ENCODE data around the gene HADHB.

- TF ChIP-seq TAF1 (IDR thresholded peaks at IDR 0.05; ENCODE audit: borderline replicate concordance, insufficient read depth, low read length) (no peak), POLR2AphosphoS5 (IDR thresholded peaks at IDR 0.05; ENCODE audit: low read depth, low read length) (no peak), REST (IDR thresholded peaks at IDR 0.05; ENCODE audit: insufficient read depth in 1 of 2, low read depth in 2 of 2, low read length in 2 of 2) (no peak), SIN3A (IDR thresholded peaks at IDR 0.05; ENCODE audit: borderline replicate concordance, insufficient read depth, low read length) (no peak), FOXP2 (optimal IDR thresholded peaks at IDR 0.05; ENCODE audit: borderline replicate concordance, extremely low read depth, extremely low read length, insufficient read depth) (no peak)
Measured at GRCh38 chr2:26273501-26273900, 28.8 kb downstream of the HADHB start.
